ENCODE results near the gene ZNF274.
A peak's percentile ranks its signal among the peaks of the same experiment; 100 is the strongest.

The ZNF274 gene

DNA sequence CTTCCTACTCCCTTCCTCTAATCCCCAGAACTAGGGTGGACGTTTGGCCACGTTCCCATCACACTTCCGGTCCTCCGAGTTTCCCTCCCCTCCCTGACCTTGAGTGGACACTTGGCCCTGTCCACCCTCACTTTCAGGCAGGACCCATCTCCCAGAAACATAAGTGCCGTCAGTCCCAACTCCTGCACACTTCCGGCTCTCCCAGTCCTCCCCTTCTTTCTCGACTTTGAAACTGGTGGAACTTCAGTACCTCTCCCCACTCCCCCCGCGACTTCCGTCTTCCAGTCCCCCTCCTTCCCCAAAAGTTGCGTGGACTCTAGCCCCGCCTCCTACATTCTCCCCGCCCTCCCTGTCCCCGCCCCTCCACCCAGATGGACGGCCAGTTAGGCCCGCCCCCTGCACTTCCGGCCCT is 278 bp upstream of the ZNF274 start:
- H3K27ac ChIP-seq: peak overlapping the region; percentile 89 to 98
- peak overlapping the region; percentile 98 for H3K4me3 ChIP-seq
- no peak for TF ChIP-seq CTCF (IDR thresholded peaks at IDR 0.05)
- no peak for DNase-seq (ENCODE audit: low spot score)

DNA sequence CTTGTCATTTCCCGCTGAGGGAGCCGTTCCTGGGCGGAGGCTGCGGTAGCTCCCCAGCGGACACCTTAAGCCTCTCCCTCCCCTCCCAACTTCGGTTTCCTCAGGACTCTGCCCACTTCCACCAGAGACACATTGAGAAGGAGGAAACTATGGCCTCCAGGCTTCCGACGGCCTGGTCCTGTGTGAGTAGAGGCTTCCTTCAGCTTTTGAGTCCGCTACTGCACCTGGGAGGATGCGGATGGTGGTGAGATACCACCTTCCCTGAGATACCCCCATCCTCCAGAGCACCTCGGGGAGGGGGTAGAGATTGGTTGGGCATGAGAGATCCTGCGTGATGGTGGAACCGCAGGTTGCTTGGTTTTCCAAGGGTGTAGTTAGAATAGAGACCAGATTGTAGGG is 955 bp downstream of the ZNF274 start:
- TF ChIP-seq CTCF (IDR thresholded peaks at IDR 0.05): no peak
- DNase-seq (ENCODE audit: low spot score): peak; percentile 85
- Histone ChIP-seq H3K27ac (peak overlapping the region; percentile 89 to 98), H3K4me3 (peak overlapping the region; percentile 98)

DNA sequence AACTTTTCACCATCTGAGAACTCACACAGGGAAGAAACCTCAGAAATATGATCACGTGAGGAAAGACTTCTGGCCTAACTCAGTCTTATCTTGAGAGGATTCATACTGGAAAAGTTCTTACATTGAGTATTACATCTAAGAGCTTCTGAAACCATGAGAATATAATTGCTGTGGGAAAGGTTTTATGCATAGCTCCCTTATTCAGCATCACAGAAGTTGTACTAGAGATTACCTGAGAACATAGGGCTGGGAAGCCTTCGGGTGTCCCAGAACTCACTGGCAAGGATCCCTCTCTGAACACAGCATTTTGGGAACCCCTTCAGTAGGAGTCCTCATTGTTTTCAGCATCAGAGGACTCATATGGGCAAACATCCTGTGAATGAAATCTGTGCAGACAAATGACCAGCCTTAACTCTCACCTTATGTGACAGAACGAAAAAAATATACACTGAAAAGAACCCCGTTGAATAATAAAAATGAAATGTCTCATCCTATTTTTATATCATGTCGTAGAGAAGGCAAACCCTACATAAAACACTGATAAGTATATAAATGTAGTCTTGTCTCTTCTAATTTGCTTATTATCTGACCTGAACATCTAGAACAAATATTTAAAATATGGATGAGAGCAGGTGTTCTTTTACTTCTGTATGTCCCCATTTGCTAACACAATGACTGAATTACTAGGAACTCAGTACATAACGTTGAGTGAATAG is 14.2 kb downstream of the ZNF274 start:
- H3K27ac ChIP-seq: no peak overlapping the region
- DNase-seq (ENCODE audit: low spot score): no peak
- H3K4me3 ChIP-seq: peak overlapping the region; percentile 19
- no peak for TF ChIP-seq CTCF (IDR thresholded peaks at IDR 0.05)

DNA sequence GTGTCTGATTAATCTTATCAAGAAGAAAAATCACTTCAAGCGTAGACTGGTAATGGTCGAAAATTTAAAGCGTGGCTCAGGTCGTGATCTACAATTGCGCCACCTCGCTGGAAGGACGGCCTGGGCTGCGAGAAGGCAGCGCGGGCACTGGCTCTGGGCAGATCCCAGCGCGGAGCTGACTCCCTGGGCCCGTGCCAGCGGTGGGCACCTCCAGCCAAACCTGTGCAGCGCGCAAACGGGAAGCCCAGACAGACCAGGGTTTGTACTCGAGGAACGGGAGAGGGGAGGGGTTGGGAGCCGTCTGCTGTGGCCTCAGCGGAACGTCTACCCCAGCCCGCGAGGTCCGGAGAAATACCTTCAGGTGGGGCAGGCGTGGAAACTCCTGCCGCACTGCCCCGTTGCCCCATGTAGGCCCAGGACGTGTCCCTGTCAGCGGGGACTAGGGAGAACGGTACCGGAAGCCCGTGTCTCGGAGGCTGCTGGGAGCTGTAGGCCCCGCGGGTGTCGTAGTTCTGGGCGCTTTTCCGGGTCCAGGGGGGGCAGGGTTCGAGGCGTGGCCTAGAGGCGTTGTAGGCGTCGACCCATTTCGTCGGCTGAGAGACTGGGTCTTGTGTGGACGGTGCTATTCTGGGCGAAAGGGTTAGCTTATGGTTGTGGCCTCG is 21.1 kb downstream of the ZNF274 start:
- TF ChIP-seq CTCF (IDR thresholded peaks at IDR 0.05): no peak
- H3K27ac ChIP-seq: no peak overlapping the region
- H3K4me3 ChIP-seq: peak overlapping the region; percentile 42
- peak; percentile 50 for DNase-seq (ENCODE audit: low spot score)

DNA sequence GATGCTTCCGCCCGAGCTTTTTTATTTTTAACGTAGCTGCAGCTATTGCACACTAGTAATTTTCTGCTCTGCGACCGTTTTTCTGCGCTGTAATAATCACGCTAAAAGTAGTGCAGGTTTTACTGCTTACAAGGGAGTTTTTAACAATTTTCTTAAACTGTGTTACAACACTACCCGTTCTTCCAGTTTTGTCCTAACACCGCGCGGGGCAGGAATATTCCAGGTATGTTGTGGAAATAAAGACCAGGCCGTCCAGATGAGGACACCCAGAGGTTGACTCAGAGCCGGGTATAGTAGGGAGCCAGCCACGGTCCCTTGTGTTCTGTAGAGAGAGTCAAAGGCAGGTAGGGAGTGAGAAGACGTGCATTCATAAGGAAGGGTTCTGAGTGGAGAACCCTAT is 21.7 kb downstream of the ZNF274 start:
- no peak for TF ChIP-seq CTCF (IDR thresholded peaks at IDR 0.05)
- peak overlapping the region; percentile 42 for H3K4me3 ChIP-seq
- peak; percentile 22 for DNase-seq (ENCODE audit: low spot score)

DNA sequence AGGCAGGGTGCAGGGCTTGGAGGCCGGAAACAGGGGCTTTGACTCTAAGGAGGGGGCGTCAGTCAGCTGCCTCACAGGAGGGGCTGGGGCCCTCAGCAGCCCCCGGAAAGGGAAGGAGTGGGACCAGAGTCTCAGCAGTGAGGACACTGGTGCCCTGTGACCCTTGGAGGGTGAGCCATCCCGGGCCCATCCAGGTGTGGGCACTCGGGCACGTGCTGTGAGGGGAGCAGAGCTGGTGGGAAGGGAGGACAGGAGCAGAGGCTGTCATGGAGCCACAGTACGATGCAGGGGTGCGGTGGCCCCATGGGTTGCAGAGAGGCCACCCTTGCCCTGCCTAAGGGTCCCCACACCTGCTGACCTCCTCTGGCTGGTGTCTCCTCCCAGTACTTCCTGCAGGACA is 26.7 kb downstream of the ZNF274 start:
- TF ChIP-seq CTCF (IDR thresholded peaks at IDR 0.05): no peak
- H3K4me3 ChIP-seq: peak overlapping the region; percentile 46
- no peak overlapping the region for H3K27ac ChIP-seq
- DNase-seq (ENCODE audit: low spot score): no peak

More for the DNA sequence above, 21.7 kb downstream of the ZNF274 start:
- no peak overlapping the region for H3K27ac ChIP-seq

Measured in coronary artery (tissue), 2 donors.